Stimulated activated CD4-positive, alpha-beta T cell treated with anti-CD3 and anti-CD28 coated beads, Interleukin-1b, Interleukin-23, amount 100 ng/mL, for 1 hour (primary cell): ENCODE data around the gene XYLT2.
A peak's percentile ranks its signal among the peaks of the same experiment; 100 is the strongest.
"Not testable (repeated sequence)": the region's sequence is repeated elsewhere in the genome, so short reads cannot be mapped to it uniquely, and the experiment has no call there.

Source experiments
- DNase-seq, 2 donors: peaks; one replicate each; pipeline ENCODE4 v3.0.0-alpha.2; 2020; ENCODE audit warnings: low read depth in 2 of 2

Gene XYLT2

GRCh38 chr17:50345432-50346312 lies at the start of gene XYLT2:
XYLT2 (plus strand) TSS chr17:50346126; CDS start chr17:50346141, 15 bp downstream.
- peak; percentile 88 to 89 for DNase-seq

- peak; percentile 55 to 60 for DNase-seq
Measured at GRCh38 chr17:50297407-50297865, 48.5 kb upstream of the XYLT2 start.

- DNase-seq = no peak
Measured at GRCh38 chr17:50298018-50298417, 47.9 kb upstream of the XYLT2 start.

GRCh38 chr17:50299776-50300175 lies 46.1 kb upstream of the XYLT2 start:
- no peak for DNase-seq

- not testable (repeated sequence) for DNase-seq
Measured at GRCh38 chr17:50300824-50301223, 45.1 kb upstream of the XYLT2 start.

GRCh38 chr17:50301891-50302584 lies 43.9 kb upstream of the XYLT2 start:
- no peak for DNase-seq

GRCh38 chr17:50303051-50303450 lies 42.9 kb upstream of the XYLT2 start:
- DNase-seq = no peak

GRCh38 chr17:50303596-50303995 lies 42.3 kb upstream of the XYLT2 start:
- DNase-seq = no peak

- no peak for DNase-seq
Measured at GRCh38 chr17:50304781-50305404, 41.0 kb upstream of the XYLT2 start.

GRCh38 chr17:50307654-50308053 lies 38.3 kb upstream of the XYLT2 start:
- DNase-seq = no peak

- no peak for DNase-seq
Measured at GRCh38 chr17:50308666-50309065, 37.3 kb upstream of the XYLT2 start.

GRCh38 chr17:50310455-50311111 lies 35.3 kb upstream of the XYLT2 start:
- no peak for DNase-seq

GRCh38 chr17:50311112-50311460 lies 34.8 kb upstream of the XYLT2 start:
- no peak for DNase-seq

GRCh38 chr17:50311483-50311882 lies 34.4 kb upstream of the XYLT2 start:
- no peak for DNase-seq

GRCh38 chr17:50312308-50312707 lies 33.6 kb upstream of the XYLT2 start:
- DNase-seq = no peak

GRCh38 chr17:50314456-50315011 lies 31.4 kb upstream of the XYLT2 start:
- no peak for DNase-seq

GRCh38 chr17:50316016-50316587 lies 29.8 kb upstream of the XYLT2 start:
- no peak for DNase-seq

- DNase-seq = not testable (repeated sequence)
Measured at GRCh38 chr17:50316660-50317059, 29.3 kb upstream of the XYLT2 start.

- DNase-seq = no peak
Measured at GRCh38 chr17:50317121-50317520, 28.8 kb upstream of the XYLT2 start.

GRCh38 chr17:50318501-50319285 lies 27.2 kb upstream of the XYLT2 start:
- no peak for DNase-seq
